ENCODE results near the gene TMCO4.

- TF ChIP-seq EZH2 (IDR thresholded peaks at IDR 0.05; ENCODE audit: borderline replicate concordance, low read depth, low read length, poor library complexity, severe bottlenecking) = no peak
- TF ChIP-seq CTCF (conservative IDR thresholded peaks at IDR 0.05; ENCODE audit: low read depth, low read length) = no peak
Measured at GRCh38 chr1:19643602-19644394, 155.9 kb downstream of the TMCO4 start, which contains the start of gene NBL1.

All from A673 (cell line).